HCT116 (cell line): ENCODE results near the gene ADD1. TPM values are rescaled to one million over a fixed set of nuclear protein-coding genes. Genes with fewer than 3 reads are reported as not detected.

Source experiments
- ATAC-seq: fragments of 200-7000 bp; cut with Tn5 transposase; 2 replicates; pipeline ENCODE4 v1.9.1; 2020; ENCODE audit warnings: mild to moderate bottlenecking, moderate library complexity
- BruUV-seq: library from RNA; stranded (reverse); fragments of 400-500 nt; replicated peaks from 2 replicates; lab custom pipeline; 2021; lab: Mats Ljungman, UMichigan
- CTCF ChIA-PET: fragments of 300-600 bp; sonication (Branson Sonifier 250); formaldehyde crosslinking; loops from one replicate; lab custom pipeline; 2021; ENCODE audit warnings: antibody characterized with exemption; lab: Charles Lee
- POLR2A ChIA-PET: fragments of 300-600, 350-600 bp; sonication (Branson Sonifier 250); formaldehyde crosslinking; loops from one replicate; lab custom pipeline; 2021; ENCODE audit warnings: antibody characterized with exemption; lab: Charles Lee
- RAD21 ChIA-PET, 2 experiments: fragments of 300-600 bp; sonication (Branson Sonifier 250); formaldehyde crosslinking; loops; one replicate each; lab custom pipeline; 2023; ENCODE audit warnings: low total read pairs in 2 of 2; ENCODE audit not compliant: uncharacterized antibody in 2 of 2, unreplicated experiment in 2 of 2, low non-redundant PET in 1 of 2; lab: Charles Lee
- DNase-seq: peaks from one replicate; pipeline ENCODE4 v3.0.0-alpha.2; 2010; ENCODE audit warnings: low read depth, low spot score
- H2AFZ ChIP-seq: fragments of 200-600 bp; shearing (Covaris generic), sonication (generic); 2 replicates; pipeline ENCODE4 v1.6.1; 2017; ENCODE audit warnings: low read depth, mixed run types, mixed read lengths, antibody characterized with exemption, low read length; ENCODE audit not compliant: poor library complexity, severe bottlenecking
- H3K27ac ChIP-seq: 2 replicates; pipeline ENCODE4 v1.5.1; 2012; ENCODE audit warnings: low read depth, low read length
- H3K27me3 ChIP-seq: fragments of 200-600 bp; sonication (generic); 2 replicates; pipeline ENCODE4 v1.6.1; 2016; ENCODE audit warnings: mixed run types, low read length, mixed read lengths; ENCODE audit not compliant: insufficient read depth
- H3K36me3 ChIP-seq, 2 experiments: fragments of 200-500 bp in 1 of 2; fragments of 200-600 bp in 1 of 2; sonication (Bioruptor generic) in 1 of 2; sonication (generic) in 1 of 2; 2 replicates each; pipeline versions ENCODE4 v1.5.1 to v1.6.1; 2014 to 2016; ENCODE audit warnings: low read length in 2 of 2, inconsistent platforms in 1 of 2, mixed read lengths in 1 of 2, mixed run types in 1 of 2; ENCODE audit not compliant: insufficient read depth in 2 of 2, control insufficient read depth in 1 of 2
- H3K4me1 ChIP-seq, 2 experiments: fragments of 200-600 bp in 1 of 2; sonication (generic) in 1 of 2; 2 replicates each; pipeline versions ENCODE4 v1.5.1 to v1.6.1; 2012 to 2017; ENCODE audit warnings: low read length in 2 of 2, inconsistent platforms in 1 of 2, mild to moderate bottlenecking in 1 of 2, mixed read lengths in 1 of 2, mixed run types in 1 of 2, moderate library complexity in 1 of 2; ENCODE audit not compliant: insufficient read depth in 2 of 2, control insufficient read depth in 1 of 2
- H3K4me2 ChIP-seq: fragments of 200-600 bp; sonication (generic); 2 replicates; pipeline ENCODE4 v1.6.1; 2017; ENCODE audit warnings: mixed run types, low read length, mixed read lengths
- H3K4me3 ChIP-seq, 2 experiments: fragments of 200-600 bp in 1 of 2; sonication (generic) in 1 of 2; replicated peaks in 1 of 2; 2 replicates each; pipeline ENCODE4 v1.5.1; 2011 to 2016; ENCODE audit warnings: low read length in 2 of 2, control low read depth in 1 of 2, low read depth in 1 of 2, mild to moderate bottlenecking in 1 of 2, mixed read lengths in 1 of 2, mixed run types in 1 of 2
- H3K79me2 ChIP-seq: fragments of 200-600 bp; sonication (generic); 2 replicates; pipeline ENCODE4 v1.6.1; 2017; ENCODE audit warnings: mild to moderate bottlenecking, mixed run types, low read length, moderate library complexity, mixed read lengths; ENCODE audit not compliant: insufficient read depth
- H3K9ac ChIP-seq: fragments of 200-600 bp; sonication (generic); 2 replicates; pipeline ENCODE4 v1.6.1; 2016; ENCODE audit warnings: low read length, mixed read lengths
- H3K9me2 ChIP-seq: fragments of 200-600 bp; sonication (generic), shearing (Covaris generic); 2 replicates; pipeline ENCODE4 v1.6.1; 2017; ENCODE audit warnings: mixed run types, mild to moderate bottlenecking, moderate library complexity; ENCODE audit not compliant: insufficient read depth
- H3K9me3 ChIP-seq, 2 experiments: fragments of 200-500 bp in 1 of 2; fragments of 200-600 bp in 1 of 2; sonication (Bioruptor generic) in 1 of 2; sonication (generic) in 1 of 2; 2 replicates each; pipeline ENCODE4 v1.6.1; 2014 to 2017; ENCODE audit warnings: low read length in 2 of 2, mixed read lengths in 2 of 2, inconsistent platforms in 1 of 2, low read depth in 1 of 2, mild to moderate bottlenecking in 1 of 2, mixed run types in 1 of 2, moderate library complexity in 1 of 2; ENCODE audit not compliant: control insufficient read depth in 1 of 2, insufficient read depth in 1 of 2
- H4K20me1 ChIP-seq: fragments of 200-600 bp; sonication (generic), shearing (Covaris generic); 2 replicates; pipeline ENCODE4 v1.6.1; 2017; ENCODE audit warnings: mixed run types, mild to moderate bottlenecking, moderate library complexity; ENCODE audit not compliant: insufficient read depth
- ATF3 ChIP-seq: IDR thresholded peaks from 2 replicates; pipeline ENCODE4 v1.6.1; 2012
- CBX3 ChIP-seq: IDR thresholded peaks from 2 replicates; pipeline ENCODE4 v1.6.1; 2012; ENCODE audit warnings: low read depth
- ELF1 ChIP-seq: IDR thresholded peaks from 2 replicates; pipeline ENCODE4 v1.6.1; 2012; ENCODE audit warnings: low read depth, borderline replicate concordance
- FOSL1 ChIP-seq: IDR thresholded peaks from 2 replicates; pipeline ENCODE4 v1.6.1; 2012; ENCODE audit warnings: low read depth
- JUND ChIP-seq: IDR thresholded peaks from 2 replicates; pipeline ENCODE4 v1.6.1; 2012
- TCF7L2 ChIP-seq: IDR thresholded peaks from 2 replicates; pipeline ENCODE4 v1.7.0; 2011; ENCODE audit warnings: borderline replicate concordance, inconsistent platforms; ENCODE audit not compliant: insufficient read depth, insufficient read length; ENCODE audit errors: extremely low read depth
- intact Hi-C: fragments of 100-400 bp; cut with micrococcal nuclease; formaldehyde crosslinking; loops from 2 replicates; pipeline ENCODE4 v1.10.0; 2022
- total RNA-seq: library from RNA; stranded (reverse); gene quantifications from one replicate; pipeline ENCODE4 v1.2.1, GENCODE V29; 2021; ENCODE audit not compliant: unreplicated experiment
- TF ChIP-seq, protein P1 (sequence below), 3 experiments: fragments of 200-600 bp in 1 of 3; sonication (generic) in 1 of 3; IDR thresholded peaks in 2 of 3; conservative IDR thresholded peaks in 1 of 3; 2 replicates each; pipeline ENCODE4 v1.5.1; 2012 to 2017; ENCODE audit warnings: low read depth in 2 of 3, low read length in 2 of 3, antibody characterized with exemption in 1 of 3, borderline replicate concordance in 1 of 3, control low read depth in 1 of 3, mild to moderate bottlenecking in 1 of 3, mixed read lengths in 1 of 3, mixed run types in 1 of 3, moderate library complexity in 1 of 3; ENCODE audit not compliant: insufficient read depth in 1 of 3
- TF ChIP-seq, protein P2 (sequence below): IDR thresholded peaks from 2 replicates; pipeline ENCODE4 v1.6.1; 2012

ADD1 gene
- total RNA-seq, 1 experiment from 2014 or later, result 139 TPM

GRCh38 chr4:2977211-2978088 lies 133.8 kb downstream of the ADD1 start:
- Histone ChIP-seq H3K9me3 (peaks cover 11 to 22% of the 10 kb centered on the region in 2 experiments; a peak in 1 of 4 replicates), H4K20me1 (no peaks in the 10 kb centered on the region), H3K36me3 (no peaks in the 10 kb centered on the region), H3K79me2 (no peaks in the 10 kb centered on the region), H3K27ac (no peak overlapping the region), H3K9ac (no peak overlapping the region), H3K4me1 (peaks cover 0 to 18% of the 10 kb centered on the region in 2 experiments; a peak in 2 of 4 replicates), H3K9me2 (no peaks in the 10 kb centered on the region), H3K4me3 (no peak overlapping the region), H3K27me3 (no peaks in the 10 kb centered on the region), H2AFZ (peak overlapping the region; percentile 46), H3K4me2 (no peak overlapping the region)
- DNase-seq, result no peak
- CTCF ChIA-PET, result interaction anchor here (0.6 to 2.2 kb wide), 8 partner anchors 9 to 57 kb away, joined by 3 to 23 read pairs (median 4); partner anchors contain the start of genes GRK4 and NOP14
- TF ChIP-seq FOSL1 (peak; percentile 21; the same call in 1 of the 2 replicates), JUND (0 out of 2 replicates have a peak, but pooled peaks have one; percentile 20), ATF3 (no peak), TCF7L2 (no peak), CBX3 (no peak), ELF1 (no peak)
- TF ChIP-seq, protein P1, sequence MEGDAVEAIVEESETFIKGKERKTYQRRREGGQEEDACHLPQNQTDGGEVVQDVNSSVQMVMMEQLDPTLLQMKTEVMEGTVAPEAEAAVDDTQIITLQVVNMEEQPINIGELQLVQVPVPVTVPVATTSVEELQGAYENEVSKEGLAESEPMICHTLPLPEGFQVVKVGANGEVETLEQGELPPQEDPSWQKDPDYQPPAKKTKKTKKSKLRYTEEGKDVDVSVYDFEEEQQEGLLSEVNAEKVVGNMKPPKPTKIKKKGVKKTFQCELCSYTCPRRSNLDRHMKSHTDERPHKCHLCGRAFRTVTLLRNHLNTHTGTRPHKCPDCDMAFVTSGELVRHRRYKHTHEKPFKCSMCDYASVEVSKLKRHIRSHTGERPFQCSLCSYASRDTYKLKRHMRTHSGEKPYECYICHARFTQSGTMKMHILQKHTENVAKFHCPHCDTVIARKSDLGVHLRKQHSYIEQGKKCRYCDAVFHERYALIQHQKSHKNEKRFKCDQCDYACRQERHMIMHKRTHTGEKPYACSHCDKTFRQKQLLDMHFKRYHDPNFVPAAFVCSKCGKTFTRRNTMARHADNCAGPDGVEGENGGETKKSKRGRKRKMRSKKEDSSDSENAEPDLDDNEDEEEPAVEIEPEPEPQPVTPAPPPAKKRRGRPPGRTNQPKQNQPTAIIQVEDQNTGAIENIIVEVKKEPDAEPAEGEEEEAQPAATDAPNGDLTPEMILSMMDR (IDR thresholded peaks at IDR 0.05 in 2 of 3, conservative IDR thresholded peaks at IDR 0.05 in 1 of 3; ENCODE audit: borderline replicate concordance in 1 of 3, insufficient read depth in 1 of 3, low read depth in 2 of 3, low read length in 2 of 3), result no peak
- TF ChIP-seq, protein P2, sequence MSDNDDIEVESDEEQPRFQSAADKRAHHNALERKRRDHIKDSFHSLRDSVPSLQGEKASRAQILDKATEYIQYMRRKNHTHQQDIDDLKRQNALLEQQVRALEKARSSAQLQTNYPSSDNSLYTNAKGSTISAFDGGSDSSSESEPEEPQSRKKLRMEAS, result peak; percentile 69
- BruUV-seq, result no TSS peak
- intact Hi-C loops, result loop anchor here (1.0 kb wide), 1 partner anchor 60 kb away; no protein-coding TSS in a partner anchor
- POLR2A ChIA-PET, result interaction anchor here (2.3 kb wide), 1 partner anchor 14 kb away, joined by 9 read pairs; the partner anchor contains the start of genes GRK4 and NOP14
- 0 out of 2 replicates have a peak, but pooled peaks have one; percentile 48 for ATAC-seq
- RAD21 ChIA-PET, result no interaction called here

Other genes starting within 250 kb of the ADD1 start
- gene TNIP2, start 87.5 kb upstream of the ADD1 start, total RNA-seq, result 41.0 TPM
- gene SH3BP2, start 50.8 kb upstream of the ADD1 start, total RNA-seq, result 52.8 TPM
- 67.3 TPM for gene NOP14, start 119.6 kb downstream of the ADD1 start, total RNA-seq
- 4.2 TPM for gene GRK4, start 119.7 kb downstream of the ADD1 start, total RNA-seq
- not detected for gene HTT-AS, start 230.7 kb downstream of the ADD1 start, total RNA-seq
- 37.4 TPM for gene HTT, start 230.8 kb downstream of the ADD1 start, total RNA-seq